WI38 (cell line): Measurements from ENCODE around the gene ILDR1.

ENCODE experiments used
- H3K4me3 ChIP-seq: 2 replicates; pipeline ENCODE4 v1.5.1; 2011; ENCODE audit warnings: low read depth, mild to moderate bottlenecking, control low read depth, low read length
- CTCF ChIP-seq: IDR thresholded peaks from 2 replicates; pipeline ENCODE4 v1.5.1; 2012; ENCODE audit warnings: low read depth, mild to moderate bottlenecking, control low read depth, low read length

The ILDR1 gene

GRCh38 chr3:121970047-121970446 is 52.0 kb downstream of the ILDR1 start:
- no peak for TF ChIP-seq CTCF
- no peak overlapping the region for H3K4me3 ChIP-seq

GRCh38 chr3:121969631-121970030 is 52.4 kb downstream of the ILDR1 start:
- TF ChIP-seq CTCF = no peak
- H3K4me3 ChIP-seq = no peak overlapping the region

DNA sequence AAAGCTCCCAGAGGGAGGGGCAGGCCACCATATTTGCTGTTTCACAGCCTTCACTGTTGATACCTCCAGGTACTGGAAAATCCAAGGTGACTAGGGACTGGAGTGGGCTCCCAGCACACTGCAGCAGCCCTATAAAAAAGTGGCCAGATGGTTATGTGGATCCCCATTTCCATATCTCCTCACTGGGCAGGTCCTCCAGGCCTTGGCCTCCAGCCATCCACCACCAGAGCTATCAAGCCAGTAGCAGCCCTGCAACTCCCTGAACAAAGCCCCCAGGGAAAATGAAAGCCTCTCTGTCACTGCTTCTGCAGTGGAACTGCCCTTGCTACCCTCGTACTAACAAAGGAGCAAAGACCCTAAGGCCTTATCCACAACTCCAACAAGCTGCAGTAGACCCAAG is 58.4 kb downstream of the ILDR1 start:
- TF ChIP-seq CTCF = no peak
- H3K4me3 ChIP-seq = no peak overlapping the region

DNA sequence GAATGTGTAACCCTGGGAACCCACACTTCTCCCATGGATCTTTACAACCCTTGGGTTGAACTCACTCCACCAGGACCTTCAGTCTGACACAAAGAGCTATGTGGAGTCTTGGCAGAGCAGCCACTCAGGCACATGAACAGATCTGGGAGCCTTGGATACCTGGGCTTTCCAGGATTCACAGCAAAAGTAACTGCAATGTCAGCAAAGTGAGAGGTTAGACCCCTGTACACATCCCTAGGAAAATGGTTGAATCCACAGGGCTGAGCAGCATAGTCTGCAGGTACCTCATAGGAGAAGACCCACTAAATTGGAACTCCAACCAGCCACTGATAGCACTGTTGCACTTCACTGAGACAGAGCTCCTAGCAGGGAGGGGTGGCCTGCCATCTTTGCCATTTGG is 59.6 kb downstream of the ILDR1 start:
- H3K4me3 ChIP-seq = no peak overlapping the region

DNA sequence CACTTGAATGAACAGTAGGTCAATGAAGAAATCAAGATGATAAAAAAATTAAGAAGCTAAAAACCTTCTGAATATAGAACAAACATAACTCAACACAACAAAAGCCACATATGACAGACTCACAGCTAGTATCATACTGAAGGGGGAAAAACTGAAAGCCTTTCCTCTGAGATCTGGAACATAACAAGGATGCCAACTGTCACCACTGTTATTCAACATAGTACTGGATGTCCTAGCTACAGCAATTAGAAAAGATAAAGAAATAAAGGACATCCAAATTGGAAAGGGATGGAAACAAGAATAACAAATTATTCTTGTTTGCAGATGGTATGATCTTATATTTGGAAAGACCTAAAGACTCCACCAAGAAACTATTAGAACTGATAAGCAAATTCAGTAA is 60.8 kb downstream of the ILDR1 start:
- TF ChIP-seq CTCF = no peak
- H3K4me3 ChIP-seq = no peak overlapping the region

More for the DNA sequence above, 59.6 kb downstream of the ILDR1 start:
- TF ChIP-seq CTCF = no peak

DNA sequence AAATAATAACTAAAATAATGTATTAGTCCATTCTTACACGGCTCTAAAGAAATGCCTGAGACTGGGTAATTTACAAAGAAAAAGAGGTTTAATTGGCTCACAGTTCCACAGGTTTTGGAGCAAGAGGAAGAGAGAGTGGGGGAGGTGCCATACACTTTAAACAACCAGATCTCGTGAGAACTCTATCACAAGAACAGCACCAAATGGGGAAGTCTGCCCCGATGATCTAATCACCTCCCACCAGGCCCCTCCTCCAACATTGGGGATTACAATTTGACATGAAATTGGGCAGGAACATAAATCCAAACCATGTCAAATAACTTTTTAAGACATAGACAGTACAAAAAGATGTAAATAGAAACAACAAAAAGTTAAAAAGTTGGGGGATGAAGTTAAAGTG is 63.2 kb downstream of the ILDR1 start:
- H3K4me3 ChIP-seq = no peak overlapping the region
- no peak for TF ChIP-seq CTCF

- no peak overlapping the region for H3K4me3 ChIP-seq
- no peak for TF ChIP-seq CTCF
Observed at GRCh38 chr3:121957674-121958415, 64.2 kb downstream of the ILDR1 start.
